ENCODE results near the gene MYO3B. TPM values are rescaled to one million over a fixed set of nuclear protein-coding genes. Genes with fewer than 3 reads are reported as not detected.

MYO3B gene
- total and polyA plus RNA-seq, 2 donors (not counting 1 experiment from before 2014, with no cell fraction given) = not detected

- H3K4me3 Mint-ChIP-seq = no peak overlapping the region
- intact Hi-C loops (cut with micrococcal nuclease) = no loop called here
- H3K9me3 Mint-ChIP-seq (ENCODE audit: insufficient read depth) = no peaks in the 10 kb centered on the region
- DNase-seq (no peak), ATAC-seq (ENCODE audit: low read depth) (no peak)
- Histone ChIP-seq H3K27me3 (replicated peaks in 1 of 4; ENCODE audit: control extremely low read depth in 1 of 4, control insufficient read depth in 3 of 4, insufficient read depth in 4 of 4, low read length in 3 of 4) (peaks cover 0 to 34% (median 8%) of the 10 kb centered on the region in 4 experiments), H3K9me3 (ENCODE audit: control extremely low read depth in 1 of 3, control insufficient read depth in 2 of 3, insufficient read depth in 1 of 3, low read length in 2 of 3) (no peaks in the 10 kb centered on the region), H3K36me3 (replicated peaks in 1 of 2; ENCODE audit: control extremely low read depth in 1 of 2, control insufficient read depth in 1 of 2, extremely low read depth in 1 of 2, insufficient read depth in 2 of 2, low read length in 1 of 2) (no peaks in the 10 kb centered on the region), H3K9ac (ENCODE audit: low read length) (no peak overlapping the region), H3K4me3 (ENCODE audit: control extremely low read depth in 1 of 5, extremely low read depth in 1 of 5, insufficient read depth in 1 of 5, low read depth in 2 of 5, low read length in 4 of 5) (no peak overlapping the region), H3K4me1 (ENCODE audit: control insufficient read depth in 2 of 2, insufficient read depth in 2 of 2, low read length in 2 of 2) (peaks cover 0 to 3% of the 10 kb centered on the region in 2 donors), H3K27ac (ENCODE audit: low read length in 2 of 2) (no peak overlapping the region), H3K4me2 (replicated peaks; ENCODE audit: low read depth, low read length, poor library complexity, severe bottlenecking) (no peak overlapping the region), H4K20me1 (ENCODE audit: control insufficient read depth, insufficient read depth, low read length, poor library complexity, severe bottlenecking) (no peaks in the 10 kb centered on the region), H3K79me2 (ENCODE audit: control insufficient read depth, insufficient read depth, low read length) (no peaks in the 10 kb centered on the region), H2AFZ (ENCODE audit: insufficient read depth, low read depth, low read length, poor library complexity, severe bottlenecking) (no peak overlapping the region)
- peaks cover 2% of the 10 kb centered on the region for H3K4me1 Mint-ChIP-seq
- 0% methylated on average over 1 of the region's 3 CpGs for WGBS (ENCODE audit: insufficient coverage)
- CTCF ChIA-PET = interaction anchor here (3.5 kb wide), 1 partner anchor 447 kb away, joined by 16 read pairs; no protein-coding TSS in a partner anchor
- TF ChIP-seq CTCF (IDR thresholded peaks at IDR 0.05) (no peak), EZH2 (IDR thresholded peaks at IDR 0.05; ENCODE audit: borderline replicate concordance, insufficient read depth, low read depth, low read length, poor library complexity, severe bottlenecking) (no peak)
- H3K27me3 Mint-ChIP-seq = peaks cover 59% of the 10 kb centered on the region
- POLR2A ChIA-PET = no interaction called here
- no peak overlapping the region for H3K27ac Mint-ChIP-seq
These were observed 187.7 kb downstream of the MYO3B start for GRCh38 chr2:170365686-170366085.

- CTCF ChIA-PET = no interaction called here
- no peak overlapping the region for H3K27ac ChIP-seq (ENCODE audit: low read length in 2 of 2)
- H3K9ac ChIP-seq (ENCODE audit: low read length) = no peak overlapping the region
- intact Hi-C loops (cut with micrococcal nuclease) = no loop called here
- no peak overlapping the region for H3K4me2 ChIP-seq (replicated peaks; ENCODE audit: low read depth, low read length, poor library complexity, severe bottlenecking)
- Mint-ChIP-seq H3K27ac (no peak overlapping the region), H3K4me3 (no peak overlapping the region), H3K4me1 (peaks cover 2% of the 10 kb centered on the region), H3K27me3 (peaks cover 54% of the 10 kb centered on the region), H3K9me3 (ENCODE audit: insufficient read depth) (no peaks in the 10 kb centered on the region)
- H3K36me3 ChIP-seq (replicated peaks in 1 of 2; ENCODE audit: control extremely low read depth in 1 of 2, control insufficient read depth in 1 of 2, extremely low read depth in 1 of 2, insufficient read depth in 2 of 2, low read length in 1 of 2) = no peaks in the 10 kb centered on the region
- no peaks in the 10 kb centered on the region for H3K79me2 ChIP-seq (ENCODE audit: control insufficient read depth, insufficient read depth, low read length)
- POLR2A ChIA-PET = no interaction called here
- no peak overlapping the region for H3K4me3 ChIP-seq (ENCODE audit: control extremely low read depth in 1 of 5, extremely low read depth in 1 of 5, insufficient read depth in 1 of 5, low read depth in 2 of 5, low read length in 4 of 5)
- no peak for ATAC-seq (ENCODE audit: low read depth)
- DNase-seq = no peak
- H3K9me3 ChIP-seq (ENCODE audit: control extremely low read depth in 1 of 3, control insufficient read depth in 2 of 3, insufficient read depth in 1 of 3, low read length in 2 of 3) = no peaks in the 10 kb centered on the region
- WGBS (ENCODE audit: insufficient coverage) = no CpG with 5 or more reads among the region's 5 CpGs
- no peaks in the 10 kb centered on the region for H4K20me1 ChIP-seq (ENCODE audit: control insufficient read depth, insufficient read depth, low read length, poor library complexity, severe bottlenecking)
- H3K4me1 ChIP-seq (ENCODE audit: control insufficient read depth in 2 of 2, insufficient read depth in 2 of 2, low read length in 2 of 2) = peaks cover 0 to 3% of the 10 kb centered on the region in 2 donors
- H3K27me3 ChIP-seq (replicated peaks in 1 of 4; ENCODE audit: control extremely low read depth in 1 of 4, control insufficient read depth in 3 of 4, insufficient read depth in 4 of 4, low read length in 3 of 4) = peaks cover 0 to 24% (median 2%) of the 10 kb centered on the region in 4 experiments
- TF ChIP-seq EZH2 (IDR thresholded peaks at IDR 0.05; ENCODE audit: borderline replicate concordance, insufficient read depth, low read depth, low read length, poor library complexity, severe bottlenecking) = no peak
- no peak for TF ChIP-seq CTCF (IDR thresholded peaks at IDR 0.05)
- H2AFZ ChIP-seq (ENCODE audit: insufficient read depth, low read depth, low read length, poor library complexity, severe bottlenecking) = no peak overlapping the region
These were observed 190.4 kb downstream of the MYO3B start for GRCh38 chr2:170368370-170368769.

Data from B cell (primary cell).